HEK293 (cell line): Measurements from ENCODE around the gene PDE4A.
A peak's percentile ranks its signal among the peaks of the same experiment; 100 is the strongest.

Source experiments
- CTCF ChIA-PET: fragments of 350-600 bp; formaldehyde crosslinking; extraction: SDS; loops from one replicate; lab custom pipeline; 2021; ENCODE audit warnings: antibody characterized with exemption; lab: Yijun Ruan, JAX
- POLR2A ChIA-PET: fragments of 300-600 bp; formaldehyde crosslinking; extraction: SDS; loops from one replicate; lab custom pipeline; 2020; ENCODE audit warnings: antibody characterized with exemption, inconsistent platforms; lab: Yijun Ruan, JAX
- H3K27ac ChIP-seq: fragments of 200-500 bp; sonication (Bioruptor generic); 2 replicates; pipeline ENCODE4 v1.5.1; 2014; ENCODE audit warnings: low read depth, low read length, control low read depth, inconsistent platforms; ENCODE audit errors: extremely low read depth
- H3K36me3 ChIP-seq, 2 experiments: fragments of 200-500 bp in 1 of 2; sonication (Bioruptor generic) in 1 of 2; 1 replicate in 1 of 2; 2 replicates in 1 of 2; pipeline ENCODE4 v1.5.1; 2014 to 2017; ENCODE audit warnings: inconsistent platforms in 2 of 2, low read length in 2 of 2; ENCODE audit not compliant: control insufficient read depth in 2 of 2, insufficient read depth in 1 of 2
- H3K4me1 ChIP-seq: fragments of 200-500 bp; sonication (Bioruptor generic); 2 replicates; pipeline ENCODE4 v1.5.1; 2014; ENCODE audit warnings: mild to moderate bottlenecking, low read length, inconsistent platforms; ENCODE audit not compliant: control insufficient read depth, insufficient read depth
- H3K4me3 ChIP-seq: 2 replicates; pipeline ENCODE4 v1.5.1; 2011; ENCODE audit warnings: low read depth, mild to moderate bottlenecking, control low read depth, low read length, moderate library complexity
- H3K9me3 ChIP-seq: fragments of 200-500 bp; sonication (Bioruptor generic); 2 replicates; pipeline ENCODE4 v1.5.1; 2014; ENCODE audit warnings: low read depth, low read length, inconsistent platforms; ENCODE audit not compliant: control insufficient read depth, insufficient read depth
- BCL11B ChIP-seq: fragments of 450-650 bp; formaldehyde crosslinking; IDR thresholded peaks from 2 replicates; pipeline ENCODE4 v1.5.1; 2016; ENCODE audit warnings: low read depth, missing biosample characterization, missing genetic modification characterization
- CTCF ChIP-seq: fragments of 450-650 bp; formaldehyde crosslinking; IDR thresholded peaks from 2 replicates; pipeline ENCODE4 v1.5.1; 2016; ENCODE audit warnings: missing biosample characterization, missing genetic modification characterization
- EGR2 ChIP-seq: fragments of 450-650 bp; formaldehyde crosslinking; IDR thresholded peaks from 2 replicates; pipeline ENCODE4 v1.5.1; 2016; ENCODE audit warnings: low read depth, missing biosample characterization, missing genetic modification characterization
- HOXD13 ChIP-seq: sonication (generic); formaldehyde crosslinking; IDR thresholded peaks from 2 replicates; pipeline ENCODE4 v1.8.0; 2022; ENCODE audit warnings: missing genetic modification reagents, borderline replicate concordance
- OVOL3 ChIP-seq: fragments of 450-650 bp; formaldehyde crosslinking; IDR thresholded peaks from 2 replicates; pipeline ENCODE4 v1.5.1; 2016; ENCODE audit warnings: missing biosample characterization, missing genetic modification characterization
- RBAK ChIP-seq: fragments of 450-650 bp; formaldehyde crosslinking; IDR thresholded peaks from 2 replicates; pipeline ENCODE4 v1.5.1; 2016; ENCODE audit warnings: missing biosample characterization, missing genetic modification characterization
- REPIN1 ChIP-seq: fragments of 450-650 bp; formaldehyde crosslinking; IDR thresholded peaks from 2 replicates; pipeline ENCODE4 v1.5.1; 2017; ENCODE audit warnings: missing biosample characterization, missing genetic modification characterization, low read depth
- ZBTB48 ChIP-seq: fragments of 450-650 bp; formaldehyde crosslinking; IDR thresholded peaks from 2 replicates; pipeline ENCODE4 v1.5.1; 2016; ENCODE audit warnings: missing biosample characterization, missing genetic modification characterization
- ZEB2 ChIP-seq: fragments of 450-650 bp; formaldehyde crosslinking; IDR thresholded peaks from 2 replicates; pipeline ENCODE4 v1.5.1; 2016; ENCODE audit warnings: missing biosample characterization, missing genetic modification characterization
- ZFHX2 ChIP-seq: fragments of 450-650 bp; formaldehyde crosslinking; conservative IDR thresholded peaks from 2 replicates; pipeline ENCODE4 v1.5.1; 2016; ENCODE audit warnings: missing biosample characterization, missing genetic modification characterization
- ZNF16 ChIP-seq: fragments of 450-650 bp; formaldehyde crosslinking; IDR thresholded peaks from 2 replicates; pipeline ENCODE4 v1.5.1; 2016; ENCODE audit warnings: low read depth, missing biosample characterization, missing genetic modification characterization
- ZNF223 ChIP-seq: fragments of 450-650 bp; formaldehyde crosslinking; IDR thresholded peaks from 2 replicates; pipeline ENCODE4 v1.5.1; 2016; ENCODE audit warnings: missing biosample characterization, missing genetic modification characterization
- ZNF362 ChIP-seq: fragments of 450-650 bp; formaldehyde crosslinking; IDR thresholded peaks from 2 replicates; pipeline ENCODE4 v1.5.1; 2016; ENCODE audit warnings: missing biosample characterization, missing genetic modification characterization
- ZNF391 ChIP-seq: fragments of 450-650 bp; formaldehyde crosslinking; IDR thresholded peaks from 2 replicates; pipeline ENCODE4 v1.5.1; 2016; ENCODE audit warnings: low read depth, missing biosample characterization, missing genetic modification characterization, borderline replicate concordance
- ZNF585B ChIP-seq: fragments of 450-650 bp; formaldehyde crosslinking; IDR thresholded peaks from 2 replicates; pipeline ENCODE4 v1.5.1; 2016; ENCODE audit warnings: missing biosample characterization, missing genetic modification characterization
- ZNF600 ChIP-seq: fragments of 450-650 bp; formaldehyde crosslinking; IDR thresholded peaks from 2 replicates; pipeline ENCODE4 v1.5.1; 2016; ENCODE audit warnings: missing biosample characterization, missing genetic modification characterization
- ZNF629 ChIP-seq: fragments of 450-650 bp; formaldehyde crosslinking; IDR thresholded peaks from 2 replicates; pipeline ENCODE4 v1.5.1; 2017; ENCODE audit warnings: missing biosample characterization, missing genetic modification characterization
- ZNF654 ChIP-seq: fragments of 450-650 bp; formaldehyde crosslinking; IDR thresholded peaks from 2 replicates; pipeline ENCODE4 v1.5.1; 2016; ENCODE audit warnings: low read depth, missing biosample characterization, missing genetic modification characterization
- ZSCAN16 ChIP-seq: fragments of 450-650 bp; formaldehyde crosslinking; IDR thresholded peaks from 2 replicates; pipeline ENCODE4 v1.5.1; 2016; ENCODE audit warnings: missing biosample characterization, missing genetic modification characterization
- ZXDB ChIP-seq: fragments of 450-650 bp; formaldehyde crosslinking; IDR thresholded peaks from 2 replicates; pipeline ENCODE4 v1.5.1; 2016; ENCODE audit warnings: missing biosample characterization, missing genetic modification characterization
- TF ChIP-seq, protein P1 (sequence below): fragments of 450-650 bp; formaldehyde crosslinking; IDR thresholded peaks from 2 replicates; pipeline ENCODE4 v1.5.1; 2016; ENCODE audit warnings: missing biosample characterization, missing genetic modification characterization
- TF ChIP-seq, protein P2 (sequence below): fragments of 450-650 bp; formaldehyde crosslinking; IDR thresholded peaks from 2 replicates; pipeline ENCODE4 v1.5.1; 2016; ENCODE audit warnings: missing biosample characterization, missing genetic modification characterization
- TF ChIP-seq, protein P3 (sequence below): fragments of 450-650 bp; formaldehyde crosslinking; IDR thresholded peaks from 2 replicates; pipeline ENCODE4 v1.5.1; 2016; ENCODE audit warnings: missing biosample characterization, missing genetic modification characterization

The PDE4A gene

DNA sequence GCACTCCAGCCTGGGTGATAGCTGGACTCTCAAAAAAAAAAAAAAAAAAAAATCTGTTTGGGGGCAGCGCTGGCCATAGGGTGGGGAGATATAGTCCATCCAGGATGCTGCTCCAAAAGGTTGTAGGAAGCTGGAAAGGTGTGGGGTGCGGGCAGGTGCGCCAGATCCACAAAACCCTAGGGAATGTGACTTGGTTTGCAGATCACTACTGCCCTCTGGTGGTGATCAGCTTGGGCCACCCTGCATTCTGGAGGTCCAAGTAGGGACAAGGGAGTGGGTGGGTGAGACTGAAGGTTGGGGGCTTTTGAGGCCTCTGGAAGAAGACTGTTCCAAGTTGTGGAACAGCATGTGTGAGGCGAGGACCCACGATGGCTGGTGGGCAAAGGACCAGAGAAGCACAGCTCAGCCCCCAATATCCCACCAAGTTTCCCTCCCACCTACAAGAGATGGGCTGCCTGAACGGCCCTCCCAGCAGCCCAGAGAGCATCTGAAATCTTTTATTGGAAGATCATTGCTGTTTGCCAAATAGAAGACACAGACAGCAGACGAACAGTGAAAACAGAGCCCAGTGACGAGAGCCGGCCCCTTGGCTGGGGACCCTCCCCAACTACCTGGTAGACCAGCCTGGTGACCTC is 29.6 kb upstream of the PDE4A start:
- POLR2A ChIA-PET: interaction anchor here (0.6 to 3.2 kb wide), 7 partner anchors 10 to 1061 kb away, joined by 3 to 8 read pairs (median 4); partner anchors contain the start of genes ICAM1, RAVER1 and TYK2
- CTCF ChIA-PET: interaction anchor here (0.5 to 5.0 kb wide), 23 partner anchors 7 to 602 kb away, joined by 3 to 90 read pairs (median 4); partner anchors contain the start of genes ICAM1 and ICAM4
- TF ChIP-seq ZFHX2 (tag by site-specific recombination): peak; percentile 60
- TF ChIP-seq OVOL3 (tag by site-specific recombination): no peak
- TF ChIP-seq BCL11B (tag by site-specific recombination): no peak
- TF ChIP-seq ZNF362 (tag by site-specific recombination): peak; percentile 85
- 0 out of 2 replicates have a peak, but pooled peaks have one; percentile 25 for TF ChIP-seq ZNF600
- TF ChIP-seq, protein P1, sequence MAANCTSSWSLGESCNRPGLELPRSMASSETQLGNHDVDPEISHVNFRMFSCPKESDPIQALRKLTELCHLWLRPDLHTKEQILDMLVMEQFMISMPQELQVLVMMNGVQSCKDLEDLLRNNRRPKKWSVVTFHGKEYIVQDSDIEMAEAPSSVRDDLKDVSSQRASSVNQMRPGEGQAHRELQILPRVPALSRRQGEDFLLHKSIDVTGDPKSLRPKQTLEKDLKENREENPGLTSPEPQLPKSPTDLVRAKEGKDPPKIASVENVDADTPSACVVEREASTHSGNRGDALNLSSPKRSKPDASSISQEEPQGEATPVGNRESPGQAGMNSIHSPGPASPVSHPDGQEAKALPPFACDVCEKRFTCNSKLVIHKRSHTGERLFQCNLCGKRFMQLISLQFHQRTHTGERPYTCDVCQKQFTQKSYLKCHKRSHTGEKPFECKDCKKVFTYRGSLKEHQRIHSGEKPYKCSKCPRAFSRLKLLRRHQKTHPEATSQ (tag by site-specific recombination): no peak
- no peak for TF ChIP-seq RBAK (tag by site-specific recombination)
- TF ChIP-seq, protein P2, sequence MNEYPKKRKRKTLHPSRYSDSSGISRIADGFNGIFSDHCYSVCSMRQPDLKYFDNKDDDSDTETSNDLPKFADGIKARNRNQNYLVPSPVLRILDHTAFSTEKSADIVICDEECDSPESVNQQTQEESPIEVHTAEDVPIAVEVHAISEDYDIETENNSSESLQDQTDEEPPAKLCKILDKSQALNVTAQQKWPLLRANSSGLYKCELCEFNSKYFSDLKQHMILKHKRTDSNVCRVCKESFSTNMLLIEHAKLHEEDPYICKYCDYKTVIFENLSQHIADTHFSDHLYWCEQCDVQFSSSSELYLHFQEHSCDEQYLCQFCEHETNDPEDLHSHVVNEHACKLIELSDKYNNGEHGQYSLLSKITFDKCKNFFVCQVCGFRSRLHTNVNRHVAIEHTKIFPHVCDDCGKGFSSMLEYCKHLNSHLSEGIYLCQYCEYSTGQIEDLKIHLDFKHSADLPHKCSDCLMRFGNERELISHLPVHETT (tag by site-specific recombination): peak; percentile 43; the same call in 1 of the 2 replicates
- TF ChIP-seq ZXDB (tag by site-specific recombination): 0 out of 2 replicates have a peak, but pooled peaks have one; percentile 12
- peak; percentile 56 for TF ChIP-seq EGR2 (tag by site-specific recombination)
- TF ChIP-seq HOXD13: no peak
- TF ChIP-seq ZNF391 (tag by site-specific recombination): 0 out of 2 replicates have a peak, but pooled peaks have one; percentile 47
- peak; percentile 78 for TF ChIP-seq CTCF
- TF ChIP-seq ZNF223: 0 out of 2 replicates have a peak, but pooled peaks have one; percentile 36
- no peak for TF ChIP-seq ZNF585B (tag by site-specific recombination)
- TF ChIP-seq ZNF629 (tag by site-specific recombination): no peak
- peak; percentile 72 for TF ChIP-seq ZNF654
- TF ChIP-seq ZSCAN16 (tag by site-specific recombination): no peak
- TF ChIP-seq, protein P3, sequence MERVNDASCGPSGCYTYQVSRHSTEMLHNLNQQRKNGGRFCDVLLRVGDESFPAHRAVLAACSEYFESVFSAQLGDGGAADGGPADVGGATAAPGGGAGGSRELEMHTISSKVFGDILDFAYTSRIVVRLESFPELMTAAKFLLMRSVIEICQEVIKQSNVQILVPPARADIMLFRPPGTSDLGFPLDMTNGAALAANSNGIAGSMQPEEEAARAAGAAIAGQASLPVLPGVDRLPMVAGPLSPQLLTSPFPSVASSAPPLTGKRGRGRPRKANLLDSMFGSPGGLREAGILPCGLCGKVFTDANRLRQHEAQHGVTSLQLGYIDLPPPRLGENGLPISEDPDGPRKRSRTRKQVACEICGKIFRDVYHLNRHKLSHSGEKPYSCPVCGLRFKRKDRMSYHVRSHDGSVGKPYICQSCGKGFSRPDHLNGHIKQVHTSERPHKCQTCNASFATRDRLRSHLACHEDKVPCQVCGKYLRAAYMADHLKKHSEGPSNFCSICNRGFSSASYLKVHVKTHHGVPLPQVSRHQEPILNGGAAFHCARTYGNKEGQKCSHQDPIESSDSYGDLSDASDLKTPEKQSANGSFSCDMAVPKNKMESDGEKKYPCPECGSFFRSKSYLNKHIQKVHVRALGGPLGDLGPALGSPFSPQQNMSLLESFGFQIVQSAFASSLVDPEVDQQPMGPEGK: peak; percentile 45; the same call in 1 of the 2 replicates
- TF ChIP-seq ZEB2 (tag by site-specific recombination): peak; percentile 87
- no peak for TF ChIP-seq REPIN1
- no peak for TF ChIP-seq ZNF16
- TF ChIP-seq ZBTB48: peak; percentile 51; the same call in 1 of the 2 replicates
- Histone ChIP-seq H3K4me1 (no peaks in the 10 kb centered on the region), H3K36me3 (peaks cover 12 to 55% of the 10 kb centered on the region in 2 experiments; a peak in 2 of 3 replicates), H3K27ac (no peak overlapping the region), H3K4me3 (no peak overlapping the region), H3K9me3 (no peaks in the 10 kb centered on the region)
